ENCODE data around the gene FNTB.

The FNTB gene

GRCh38 chr14:64953310-64953654 lies 33.4 kb upstream of the FNTB start:
- TF ChIP-seq CTCF (IDR thresholded peaks at IDR 0.05; ENCODE audit: control insufficient read depth, extremely low read depth, insufficient read depth) = no peak
- no peak for DNase-seq (ENCODE audit: low read depth)
- H3K4me3 ChIP-seq (ENCODE audit: low read depth, low read length) = no peak overlapping the region

- no peak overlapping the region for H3K4me3 ChIP-seq (ENCODE audit: low read depth, low read length)
- DNase-seq (ENCODE audit: low read depth) = no peak
- no peak for TF ChIP-seq CTCF (IDR thresholded peaks at IDR 0.05; ENCODE audit: control insufficient read depth, extremely low read depth, insufficient read depth)
Observed at GRCh38 chr14:64953661-64954060, 33.0 kb upstream of the FNTB start.

DNA sequence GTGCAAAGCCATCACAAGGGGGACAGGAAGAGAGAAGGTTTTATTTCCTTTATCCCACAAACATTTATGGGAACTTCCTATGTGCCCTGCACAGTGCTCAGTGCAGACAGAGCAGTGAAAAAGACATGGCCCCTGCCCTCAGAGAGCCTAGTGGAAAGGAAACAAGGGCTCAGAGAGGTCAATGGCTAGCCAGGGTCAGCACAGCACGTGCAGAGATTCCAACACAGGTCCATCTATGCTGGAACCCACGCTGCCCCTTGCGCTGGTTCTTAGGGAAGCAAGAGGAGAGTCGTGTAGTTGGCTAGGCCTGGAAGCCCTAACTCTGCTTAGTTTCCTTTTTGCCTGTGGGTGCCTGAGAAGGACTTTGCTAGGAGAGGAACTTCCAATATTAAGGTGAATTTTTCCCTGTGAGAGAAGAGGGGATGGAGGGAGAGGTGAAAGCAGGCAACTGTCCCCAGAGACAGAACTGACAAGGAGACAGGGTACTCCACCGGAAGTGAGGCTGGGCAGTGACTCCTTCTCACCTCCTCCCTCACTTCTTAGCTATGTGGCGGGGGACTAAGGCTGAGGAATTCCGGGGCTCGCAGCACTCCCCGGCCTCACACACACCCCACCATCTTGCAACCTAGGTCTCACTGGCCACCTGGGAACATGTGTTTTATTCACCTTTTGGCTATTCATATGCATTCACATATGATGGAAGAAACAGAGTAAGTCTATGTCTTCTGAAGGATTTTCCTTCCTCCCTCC lies 32.0 kb upstream of the FNTB start:
- no peak for TF ChIP-seq CTCF (IDR thresholded peaks at IDR 0.05; ENCODE audit: control insufficient read depth, extremely low read depth, insufficient read depth)
- DNase-seq (ENCODE audit: low read depth) = no peak
- H3K4me3 ChIP-seq (ENCODE audit: low read depth, low read length) = no peak overlapping the region

GRCh38 chr14:64955297-64955696 lies 31.4 kb upstream of the FNTB start:
- no peak for TF ChIP-seq CTCF (IDR thresholded peaks at IDR 0.05; ENCODE audit: control insufficient read depth, extremely low read depth, insufficient read depth)
- no peak overlapping the region for H3K4me3 ChIP-seq (ENCODE audit: low read depth, low read length)
- DNase-seq (ENCODE audit: low read depth) = no peak

DNA sequence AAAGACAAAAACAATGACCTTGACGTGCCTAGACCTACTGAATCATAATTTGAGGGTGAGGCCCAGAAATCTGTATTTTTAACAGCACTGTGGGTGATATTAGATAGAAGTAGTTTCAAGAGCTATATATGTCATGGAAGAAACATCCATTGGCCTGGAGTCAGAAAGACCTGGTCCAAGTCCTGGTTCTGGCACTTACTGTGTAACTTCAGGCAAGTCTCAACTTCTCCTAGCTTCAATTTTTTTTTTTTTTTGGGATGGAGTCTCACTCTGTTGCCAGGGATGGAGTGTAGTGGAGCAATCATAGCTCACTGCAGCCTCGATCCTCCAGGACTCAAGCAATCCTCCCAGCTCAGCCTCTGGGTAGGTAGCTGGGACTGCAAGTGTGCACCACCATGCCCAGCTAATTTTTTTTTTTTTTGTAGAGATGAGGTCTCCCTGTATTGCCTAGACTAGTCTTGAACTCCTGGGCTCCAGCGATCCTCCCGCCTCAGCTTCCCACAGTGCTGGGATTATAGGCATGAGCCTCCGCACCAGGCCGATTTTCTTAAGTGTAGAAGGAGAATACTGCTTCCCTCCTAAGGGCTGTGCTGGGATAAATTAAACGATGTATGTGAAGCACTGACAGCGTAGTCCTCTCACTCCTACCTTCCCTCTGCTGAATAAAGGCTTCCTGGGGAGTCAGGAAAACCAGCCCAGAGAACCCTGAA lies 29.8 kb upstream of the FNTB start:
- no peak for DNase-seq (ENCODE audit: low read depth)
- TF ChIP-seq CTCF (IDR thresholded peaks at IDR 0.05; ENCODE audit: control insufficient read depth, extremely low read depth, insufficient read depth) = no peak
- no peak overlapping the region for H3K4me3 ChIP-seq (ENCODE audit: low read depth, low read length)

DNA sequence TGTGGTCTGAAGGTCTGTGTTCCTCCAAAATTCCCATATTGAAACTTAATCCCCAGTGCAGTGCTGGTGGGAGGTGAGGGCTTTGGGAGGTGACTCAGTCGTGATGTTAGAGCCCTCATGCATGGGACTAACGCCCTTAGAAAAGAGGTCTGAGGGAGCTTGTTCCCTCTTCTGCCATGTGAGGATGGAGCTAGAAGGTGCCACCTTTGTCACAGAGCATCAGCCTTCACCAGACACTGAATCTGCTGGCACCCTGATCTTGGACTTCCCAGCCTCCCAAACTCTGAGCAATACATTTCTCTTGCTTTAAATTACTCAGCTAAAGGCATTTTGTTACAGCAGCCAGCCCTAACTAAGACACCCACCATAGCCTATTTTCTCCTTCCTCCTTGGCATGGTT lies 28.5 kb upstream of the FNTB start:
- no peak overlapping the region for H3K4me3 ChIP-seq (ENCODE audit: low read depth, low read length)
- DNase-seq (ENCODE audit: low read depth) = no peak
- TF ChIP-seq CTCF (IDR thresholded peaks at IDR 0.05; ENCODE audit: control insufficient read depth, extremely low read depth, insufficient read depth) = no peak

Data from LNCaP clone FGC (cell line).